ENCODE results near the gene KDM4F.

DNA sequence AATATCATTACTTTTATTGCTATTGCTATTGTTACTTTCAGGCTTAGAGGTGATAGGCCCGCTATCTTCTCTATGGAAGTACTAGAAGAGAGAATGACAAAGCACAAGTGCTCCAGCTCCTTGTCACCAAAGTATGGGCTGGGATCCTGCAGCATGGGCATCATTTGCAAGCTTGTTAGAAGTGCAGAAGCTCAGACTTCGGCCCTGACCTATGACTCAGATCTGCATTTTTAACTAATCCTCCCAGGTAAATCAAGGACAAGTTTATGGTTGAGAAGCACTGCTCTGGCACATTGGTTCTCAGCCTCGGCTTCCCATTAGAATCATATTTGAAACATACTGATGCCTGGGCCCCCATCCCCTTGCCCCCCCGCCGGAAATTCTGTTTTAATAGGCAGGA, 31.8 kb downstream of the KDM4F start:
- TF ChIP-seq EZH2 (IDR thresholded peaks at IDR 0.05) (no peak), POLR2AphosphoS5 (IDR thresholded peaks at IDR 0.05; ENCODE audit: borderline replicate concordance, low read depth, low read length) (no peak), FOXP2 (optimal IDR thresholded peaks at IDR 0.05; ENCODE audit: control extremely low read depth, extremely low read length, insufficient read depth) (no peak)

Data from SK-N-MC (cell line).